Measurements from ENCODE around the gene TMEM181. TPM values are rescaled to one million over a fixed set of nuclear protein-coding genes. Genes with fewer than 3 reads are reported as not detected.
"Not testable (repeated sequence)": the region's sequence is repeated elsewhere in the genome, so short reads cannot be mapped to it uniquely, and the experiment has no call there.

Gene TMEM181
- polyA plus RNA-seq, 1 donor from 2014 or later = 2.2 TPM

DNA sequence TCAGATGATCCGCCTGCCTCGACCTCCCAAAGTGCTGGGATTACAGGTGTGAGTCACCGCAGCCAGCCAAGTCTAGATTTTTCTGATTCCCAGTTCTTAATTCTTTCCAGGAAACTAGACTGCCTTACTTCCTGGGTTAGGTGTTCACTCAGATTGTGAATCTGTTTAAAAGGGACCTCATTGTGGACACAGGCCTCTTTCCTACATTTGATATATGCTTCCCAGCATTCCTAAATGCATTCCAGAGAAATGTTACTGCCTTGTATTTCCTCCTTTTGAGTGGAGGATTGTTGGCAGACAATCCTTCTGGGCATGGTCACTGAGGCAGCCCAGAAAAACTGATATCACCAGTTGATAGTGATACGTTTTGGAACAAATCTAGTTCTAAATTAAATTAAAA lies 15.7 kb downstream of the TMEM181 start:
- Mint-ChIP-seq H3K36me3 (peaks cover 8% of the 10 kb centered on the region), H3K4me1 (peaks cover 8 to 11% (median 9%) of the 10 kb centered on the region in 3 donors), H3K4me3 (no peak overlapping the region), H3K27me3 (no peaks in the 10 kb centered on the region), H3K27ac (no peak overlapping the region), H3K9me3 (peaks cover 0 to 3% (median 0%) of the 10 kb centered on the region in 3 donors)

DNA sequence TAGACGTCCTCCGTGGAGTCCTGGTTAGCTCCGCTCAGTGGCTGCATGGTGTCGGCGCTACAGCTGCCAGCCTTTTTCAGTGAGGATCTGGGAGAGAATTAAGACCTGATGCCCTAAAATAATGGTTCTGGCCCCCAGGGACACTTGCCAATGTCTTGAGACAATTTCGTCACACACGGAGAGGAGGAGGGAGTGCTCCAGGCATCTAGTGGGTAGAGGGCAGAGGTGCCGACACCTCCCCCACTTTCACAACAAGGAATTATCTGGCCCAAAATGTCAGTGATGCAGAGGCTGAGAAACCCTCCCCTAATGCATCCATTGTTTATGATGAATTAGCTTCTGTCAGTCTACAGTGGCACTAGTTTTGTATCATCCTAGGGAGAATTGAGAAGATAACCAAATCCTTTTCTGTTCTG lies 24.4 kb downstream of the TMEM181 start:
- Mint-ChIP-seq H3K4me1 (no peaks in the 10 kb centered on the region), H3K36me3 (peaks cover 22% of the 10 kb centered on the region), H3K9me3 (no peaks in the 10 kb centered on the region), H3K27ac (peak overlapping the region in 1 of 3 donors; percentile 6), H3K4me3 (no peak overlapping the region), H3K27me3 (no peaks in the 10 kb centered on the region)

DNA sequence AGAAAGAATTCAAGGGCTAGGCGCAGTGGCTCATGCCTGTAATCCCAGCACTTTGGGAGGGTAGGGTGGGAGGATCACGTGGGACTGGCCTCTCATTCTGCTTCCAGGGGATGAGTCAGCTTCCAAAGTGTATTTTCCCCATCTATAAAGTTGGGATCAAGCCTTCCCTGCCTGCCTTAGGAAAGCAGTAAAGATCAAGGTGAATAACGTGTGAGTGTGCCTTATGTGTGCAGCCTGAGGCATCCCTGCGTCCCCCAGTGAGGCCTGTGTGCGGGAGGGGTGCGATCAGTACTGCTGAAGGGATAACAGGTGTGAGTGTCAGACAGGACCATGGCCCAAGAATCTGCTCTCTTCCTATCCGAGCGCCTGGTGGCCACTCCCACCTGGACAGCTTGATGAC lies 26.8 kb downstream of the TMEM181 start:
- Mint-ChIP-seq H3K9me3 (no peaks in the 10 kb centered on the region), H3K4me3 (no peak overlapping the region), H3K4me1 (no peaks in the 10 kb centered on the region), H3K27ac (no peak overlapping the region), H3K36me3 (peaks cover 21% of the 10 kb centered on the region), H3K27me3 (no peaks in the 10 kb centered on the region)

DNA sequence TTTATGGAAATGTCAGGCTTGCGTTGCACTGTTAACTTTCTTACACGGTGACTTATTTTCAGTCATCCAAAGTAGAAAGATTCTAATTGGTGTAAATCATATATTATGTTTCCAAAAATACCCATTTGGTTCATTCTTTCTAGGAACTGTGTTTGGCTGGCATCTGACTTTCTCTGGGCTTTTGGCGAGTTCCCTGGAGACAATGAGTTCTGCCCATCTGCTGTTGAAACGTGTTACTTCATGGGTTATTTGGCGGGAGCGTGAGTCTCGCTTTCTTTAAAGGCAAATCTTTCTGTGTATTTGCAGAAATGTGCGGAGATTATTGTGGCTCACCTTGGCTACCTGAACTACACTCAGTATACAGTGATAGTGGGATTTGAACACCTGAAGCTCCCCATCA lies 29.5 kb downstream of the TMEM181 start:
- H3K4me3 Mint-ChIP-seq = no peak overlapping the region
- H3K27me3 Mint-ChIP-seq = no peaks in the 10 kb centered on the region
- no peaks in the 10 kb centered on the region for H3K4me1 Mint-ChIP-seq
- no peaks in the 10 kb centered on the region for H3K9me3 Mint-ChIP-seq
- H3K36me3 Mint-ChIP-seq = peaks cover 14% of the 10 kb centered on the region
- no peak overlapping the region for H3K27ac Mint-ChIP-seq

DNA sequence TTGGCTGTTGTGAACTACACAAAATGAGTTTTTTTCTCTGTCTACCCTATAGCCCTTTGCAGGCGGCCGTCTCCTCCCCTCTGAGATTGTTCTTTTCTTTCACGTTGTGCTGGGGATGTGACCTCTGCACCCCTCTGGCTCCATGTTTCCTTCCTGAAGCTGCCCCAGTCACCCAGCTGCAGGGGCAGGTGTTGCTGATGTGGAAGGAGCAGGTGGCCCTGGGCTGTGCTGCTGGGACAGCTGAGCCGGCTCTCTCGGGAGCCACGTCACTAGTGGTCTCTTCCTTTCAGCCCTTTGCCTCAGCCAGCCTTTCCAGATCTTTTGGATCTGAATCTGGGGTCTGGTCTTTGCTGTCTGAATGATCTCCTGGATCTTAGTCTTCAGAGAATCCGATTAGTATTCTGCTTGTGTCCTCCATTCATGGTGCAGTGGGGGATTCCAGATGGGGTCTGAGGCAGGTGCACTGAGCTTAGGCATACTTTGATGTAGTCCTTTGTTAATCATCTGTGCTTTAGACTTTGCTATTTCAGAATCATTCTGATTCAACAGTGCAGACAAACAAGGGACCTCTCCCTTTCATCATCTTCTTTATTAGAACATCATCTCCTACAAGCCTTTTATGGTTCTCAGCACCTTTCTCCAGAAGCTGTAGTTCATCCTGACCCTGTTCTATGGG lies 31.4 kb downstream of the TMEM181 start:
- Mint-ChIP-seq H3K9me3 (no peaks in the 10 kb centered on the region), H3K27ac (no peak overlapping the region), H3K4me1 (peaks cover 0 to 2% (median under 1%) of the 10 kb centered on the region in 3 donors), H3K36me3 (peaks cover 11% of the 10 kb centered on the region), H3K27me3 (no peaks in the 10 kb centered on the region), H3K4me3 (no peak overlapping the region)

DNA sequence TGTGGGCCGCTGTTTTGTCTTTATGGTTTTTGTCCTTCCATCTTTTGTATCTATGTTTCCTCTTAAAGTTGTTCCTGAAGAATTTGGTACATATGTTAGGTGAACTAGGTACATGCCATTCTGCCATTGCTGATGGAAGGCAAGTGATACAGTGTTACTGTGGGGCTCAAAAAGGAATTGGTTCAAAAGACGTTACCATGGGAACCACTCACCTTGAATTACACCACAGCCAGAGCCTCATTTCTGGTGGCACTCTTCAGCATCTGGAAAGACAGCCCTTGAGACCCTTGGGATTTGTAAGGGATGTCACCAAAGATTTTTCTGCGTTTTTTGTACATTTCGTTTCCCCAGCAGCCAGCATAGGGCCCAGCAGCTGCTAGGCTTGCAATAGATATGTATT lies 31.9 kb downstream of the TMEM181 start:
- Mint-ChIP-seq H3K4me3 (no peak overlapping the region), H3K27ac (no peak overlapping the region), H3K9me3 (no peaks in the 10 kb centered on the region), H3K36me3 (peaks cover 7% of the 10 kb centered on the region), H3K4me1 (peaks cover 4 to 5% (median 4%) of the 10 kb centered on the region in 3 donors), H3K27me3 (no peaks in the 10 kb centered on the region)

DNA sequence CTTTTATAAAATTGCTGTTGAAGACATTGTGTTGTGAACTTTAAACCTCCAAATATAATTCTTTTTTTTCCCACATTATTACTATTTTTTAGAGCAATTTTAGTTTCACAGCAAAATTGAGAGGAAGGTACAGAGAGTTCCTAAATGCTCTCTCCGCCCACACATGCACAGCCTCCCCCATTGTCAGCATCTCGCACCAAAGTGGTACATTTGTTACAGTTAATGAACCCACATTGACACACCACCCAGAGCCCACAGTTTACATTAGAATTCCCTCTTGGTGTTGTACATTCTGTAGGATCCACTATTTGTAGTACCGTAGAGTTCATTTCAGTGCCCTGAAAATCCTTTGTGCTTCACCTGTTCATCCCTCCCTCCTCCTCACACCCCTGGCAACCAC lies 33.8 kb downstream of the TMEM181 start:
- peaks cover 9% of the 10 kb centered on the region for H3K36me3 Mint-ChIP-seq
- no peak overlapping the region for H3K27ac Mint-ChIP-seq
- H3K9me3 Mint-ChIP-seq = no peaks in the 10 kb centered on the region
- H3K27me3 Mint-ChIP-seq = no peaks in the 10 kb centered on the region
- H3K4me3 Mint-ChIP-seq = no peak overlapping the region
- peaks cover 4 to 8% (median 5%) of the 10 kb centered on the region in 3 donors for H3K4me1 Mint-ChIP-seq

DNA sequence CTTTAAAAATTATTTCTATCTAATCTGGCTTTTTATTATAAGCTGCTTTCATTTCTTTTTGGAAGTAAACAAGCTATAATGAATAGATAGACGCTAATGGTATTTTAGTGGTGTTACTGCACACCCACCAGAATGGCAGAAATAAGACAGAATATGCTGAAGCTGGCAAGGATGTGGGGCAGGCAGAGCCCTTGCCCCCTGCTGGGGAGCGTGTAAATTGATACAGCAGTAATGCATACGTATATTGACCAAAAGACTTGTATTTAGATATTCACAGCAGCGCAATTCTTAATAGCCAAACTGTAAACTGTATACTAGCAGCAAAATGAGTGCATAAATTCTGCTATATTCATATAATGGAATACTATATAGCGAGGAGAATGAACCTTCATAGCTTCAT lies 35.3 kb downstream of the TMEM181 start:
- no peak overlapping the region for H3K4me3 Mint-ChIP-seq
- no peaks in the 10 kb centered on the region for H3K27me3 Mint-ChIP-seq
- no peaks in the 10 kb centered on the region for H3K9me3 Mint-ChIP-seq
- no peak overlapping the region for H3K27ac Mint-ChIP-seq
- peaks cover 9% of the 10 kb centered on the region for H3K36me3 Mint-ChIP-seq
- H3K4me1 Mint-ChIP-seq = peaks cover 4 to 8% (median 5%) of the 10 kb centered on the region in 3 donors

DNA sequence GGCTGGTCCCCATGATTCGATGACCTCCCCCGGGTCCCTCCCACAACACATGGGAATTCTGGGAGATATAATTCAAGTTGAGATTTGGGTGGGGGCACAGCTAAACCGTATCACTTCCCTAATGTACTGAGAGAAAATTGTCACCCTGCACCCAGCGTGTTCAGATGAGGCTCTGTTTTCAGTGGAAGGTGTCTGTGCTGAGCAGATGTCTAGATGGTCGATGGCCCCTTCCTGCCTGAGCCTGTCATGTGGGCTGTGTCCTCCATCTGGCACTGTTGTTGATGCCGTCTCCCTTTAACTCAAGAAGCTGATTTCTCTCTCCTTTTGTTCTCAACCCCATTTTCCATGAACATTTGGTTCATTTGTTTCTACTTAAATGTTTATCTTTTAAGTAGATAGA lies 37.0 kb downstream of the TMEM181 start:
- H3K4me3 Mint-ChIP-seq = peak overlapping the region in 1 of 4 donors; percentile 6
- H3K4me1 Mint-ChIP-seq = peaks cover 4 to 8% (median 5%) of the 10 kb centered on the region in 3 donors
- H3K27ac Mint-ChIP-seq = peak overlapping the region in 2 of 3 donors; percentile 6 to 88
- peaks cover 10% of the 10 kb centered on the region for H3K36me3 Mint-ChIP-seq
- no peaks in the 10 kb centered on the region for H3K9me3 Mint-ChIP-seq
- H3K27me3 Mint-ChIP-seq = no peaks in the 10 kb centered on the region

DNA sequence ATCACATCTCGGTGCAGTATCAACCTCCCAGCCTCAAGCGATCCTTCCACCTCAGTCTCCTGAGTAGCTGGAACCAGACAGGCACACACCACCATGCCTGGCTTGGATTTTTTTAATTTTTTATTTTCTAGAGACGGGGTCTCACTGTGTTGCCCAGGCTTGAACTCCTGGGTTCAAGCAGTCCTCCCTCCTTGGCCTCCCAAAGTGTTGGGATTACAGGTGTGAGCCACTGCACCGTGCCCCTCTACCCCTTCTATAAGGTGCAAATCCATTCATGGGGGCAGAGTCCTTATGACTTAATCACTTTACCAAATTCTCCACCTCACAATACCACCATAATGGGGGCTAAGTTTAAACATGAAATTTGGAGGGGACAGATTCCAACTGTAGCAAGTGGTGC lies 37.7 kb downstream of the TMEM181 start:
- no peak overlapping the region for H3K27ac Mint-ChIP-seq
- H3K9me3 Mint-ChIP-seq = no peaks in the 10 kb centered on the region
- H3K4me3 Mint-ChIP-seq = no peak overlapping the region
- H3K4me1 Mint-ChIP-seq = peaks cover 5 to 8% (median 6%) of the 10 kb centered on the region in 3 donors
- no peaks in the 10 kb centered on the region for H3K27me3 Mint-ChIP-seq
- peaks cover 12% of the 10 kb centered on the region for H3K36me3 Mint-ChIP-seq

DNA sequence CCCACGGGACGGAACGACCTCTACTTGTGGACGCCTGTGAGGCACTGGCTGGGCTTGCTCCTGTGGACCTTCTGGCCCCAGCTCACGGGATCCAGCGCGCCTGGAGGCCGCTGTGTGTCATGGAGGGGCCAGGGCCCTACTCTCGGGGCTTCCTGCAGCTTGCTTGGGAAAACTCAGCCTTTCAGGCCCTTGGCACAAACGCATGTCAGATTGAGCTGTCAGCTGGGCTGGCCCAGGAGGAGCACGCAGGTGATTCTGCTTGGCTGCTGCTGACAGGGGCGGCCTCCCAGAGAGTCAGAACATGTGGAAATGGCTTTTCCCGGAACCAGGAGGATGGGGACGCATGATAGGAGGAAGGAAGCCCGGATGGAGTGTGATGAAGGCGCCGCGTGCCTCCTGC lies 39.7 kb downstream of the TMEM181 start:
- H3K27me3 Mint-ChIP-seq = no peaks in the 10 kb centered on the region
- peaks cover 5 to 10% (median 6%) of the 10 kb centered on the region in 3 donors for H3K4me1 Mint-ChIP-seq
- no peak overlapping the region for H3K4me3 Mint-ChIP-seq

DNA sequence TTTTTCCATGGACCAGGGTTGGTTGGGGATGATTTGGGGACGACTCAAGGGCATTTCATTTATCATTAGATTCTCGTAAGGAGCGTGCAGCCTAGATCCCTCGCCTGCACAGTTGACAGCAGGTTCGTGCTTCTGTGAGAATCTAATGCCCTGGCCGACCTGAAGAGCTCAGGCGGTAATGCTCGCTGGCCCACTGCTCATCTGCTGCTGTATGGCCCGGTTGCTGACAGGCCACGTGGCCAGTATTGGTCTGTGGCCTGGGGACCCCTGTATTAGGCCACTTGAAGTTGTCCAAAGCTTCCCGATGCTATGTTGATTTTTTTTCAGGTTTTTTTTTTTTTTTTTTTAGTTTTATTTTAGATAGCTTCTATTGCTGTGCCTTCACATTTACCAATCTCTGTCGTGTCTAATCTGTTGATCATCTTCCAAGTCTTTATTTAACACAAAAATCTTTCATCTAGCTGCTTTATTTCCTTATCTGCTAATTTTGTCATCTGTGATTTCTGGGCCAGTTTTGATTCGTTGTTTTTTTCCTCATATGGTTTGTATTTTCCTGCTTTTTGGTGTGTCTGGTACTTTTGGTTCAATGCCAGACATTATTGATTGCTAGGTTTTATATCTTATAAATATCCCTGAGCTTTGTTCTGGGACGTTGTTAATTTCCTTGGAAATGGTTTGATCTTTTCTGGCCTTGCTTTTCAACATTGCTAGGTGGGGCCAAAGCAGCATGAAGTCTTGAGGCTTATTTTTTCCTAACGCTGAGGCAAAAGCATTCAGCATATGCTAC lies 43.6 kb downstream of the TMEM181 start:
- no peaks in the 10 kb centered on the region for H3K9me3 Mint-ChIP-seq
- H3K4me1 Mint-ChIP-seq = peaks cover 0 to 5% (median 2%) of the 10 kb centered on the region in 3 donors
- no peaks in the 10 kb centered on the region for H3K27me3 Mint-ChIP-seq
- peak overlapping the region in 1 of 3 donors; percentile 19 for H3K27ac Mint-ChIP-seq
- no peak overlapping the region for H3K4me3 Mint-ChIP-seq
- H3K36me3 Mint-ChIP-seq = peaks cover 6% of the 10 kb centered on the region

More for the DNA sequence above, 39.7 kb downstream of the TMEM181 start:
- peaks cover 12% of the 10 kb centered on the region for H3K36me3 Mint-ChIP-seq
- H3K9me3 Mint-ChIP-seq = no peaks in the 10 kb centered on the region
- no peak overlapping the region for H3K27ac Mint-ChIP-seq

DNA sequence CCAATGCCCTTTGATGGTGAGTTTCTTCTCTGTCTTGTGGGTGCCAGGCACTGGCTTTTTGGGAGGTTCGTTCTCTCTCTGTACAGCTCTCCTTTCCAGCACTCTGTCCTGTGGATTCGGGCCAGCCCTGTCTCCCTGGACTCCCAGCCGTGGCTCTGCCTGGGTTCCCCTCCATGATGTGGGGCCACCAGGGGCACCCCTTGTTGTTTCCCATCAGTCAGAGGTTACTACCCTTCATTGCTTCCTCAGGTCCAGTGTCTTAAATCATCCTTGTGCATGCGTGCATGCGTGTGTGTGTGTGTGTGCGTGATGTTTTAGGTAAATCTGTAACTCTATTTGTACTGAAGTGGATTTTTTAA lies 44.1 kb downstream of the TMEM181 start:
- H3K9me3 Mint-ChIP-seq = no peaks in the 10 kb centered on the region
- peak overlapping the region in 1 of 3 donors; percentile 74 for H3K27ac Mint-ChIP-seq
- peaks cover 7% of the 10 kb centered on the region for H3K36me3 Mint-ChIP-seq

DNA sequence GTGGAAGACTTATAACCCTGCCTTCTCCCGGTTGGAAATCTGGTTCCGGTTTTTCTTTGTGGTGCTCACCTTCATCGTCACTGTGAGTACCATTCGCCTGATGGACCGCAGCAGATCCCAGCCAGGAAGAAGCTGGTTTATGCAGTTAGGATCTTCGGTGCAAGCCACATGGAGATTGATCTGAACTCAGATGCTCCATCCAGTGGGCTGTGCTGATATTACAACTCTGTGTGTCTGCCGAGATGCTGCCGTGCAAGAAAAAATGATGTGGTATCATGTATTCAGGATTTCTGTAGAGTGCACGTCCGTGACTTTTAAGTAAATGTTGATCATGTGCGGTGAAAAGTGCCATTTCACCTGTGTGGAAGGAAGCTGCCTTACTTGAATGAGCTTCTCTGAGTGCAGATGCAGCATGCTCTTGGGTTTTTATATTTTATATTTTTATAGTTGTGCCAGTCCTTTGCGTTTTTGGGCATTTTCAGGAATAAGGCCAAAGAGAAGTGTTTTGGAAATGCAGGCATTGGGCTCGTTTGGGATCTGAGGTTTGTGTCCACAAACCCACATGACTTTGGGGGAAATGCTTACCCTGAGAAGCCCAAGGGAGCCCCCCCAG lies 45.5 kb downstream of the TMEM181 start:
- Mint-ChIP-seq H3K27me3 (no peaks in the 10 kb centered on the region), H3K4me3 (no peak overlapping the region), H3K36me3 (peaks cover 4% of the 10 kb centered on the region), H3K9me3 (no peaks in the 10 kb centered on the region), H3K27ac (no peak overlapping the region), H3K4me1 (peaks cover 0 to 5% (median 2%) of the 10 kb centered on the region in 3 donors)

More for the DNA sequence above, 44.1 kb downstream of the TMEM181 start:
- peaks cover 0 to 5% (median 2%) of the 10 kb centered on the region in 3 donors for H3K4me1 Mint-ChIP-seq
- no peak overlapping the region for H3K4me3 Mint-ChIP-seq
- no peaks in the 10 kb centered on the region for H3K27me3 Mint-ChIP-seq

DNA sequence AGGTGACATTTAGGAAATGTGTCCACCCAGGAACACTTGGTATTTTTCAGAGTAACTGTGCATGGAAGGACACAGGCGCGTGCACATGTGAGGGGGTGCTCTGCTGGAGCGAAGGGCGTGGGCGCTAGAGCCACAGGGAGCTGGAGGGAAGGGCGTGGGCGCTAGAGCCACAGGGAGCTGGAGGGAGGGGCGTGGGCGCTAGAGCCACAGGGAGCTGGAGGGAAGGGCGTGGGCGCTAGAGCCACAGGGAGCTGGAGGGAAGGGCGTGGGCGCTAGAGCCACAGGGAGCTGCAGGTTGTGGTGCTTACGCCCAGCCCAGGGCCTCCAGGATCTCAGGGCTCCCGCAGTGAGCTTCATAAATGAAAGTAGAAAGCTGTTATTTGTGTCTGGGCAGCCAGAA lies 46.1 kb downstream of the TMEM181 start:
- not testable (repeated sequence) for H3K4me3 Mint-ChIP-seq, H3K27me3 Mint-ChIP-seq, H3K27ac Mint-ChIP-seq, H3K4me1 Mint-ChIP-seq, H3K9me3 Mint-ChIP-seq, H3K36me3 Mint-ChIP-seq

All from IgD-negative memory B cell (primary cell).